Measurements from ENCODE around the gene SH2B3.

The SH2B3 gene

GRCh38 chr12:111428081-111428727 is 22.5 kb downstream of the SH2B3 start:
- DNase-seq (ENCODE audit: low read depth): no peak

- no peak for DNase-seq (ENCODE audit: low read depth)
These were observed 23.0 kb downstream of the SH2B3 start for GRCh38 chr12:111428728-111429175.

GRCh38 chr12:111429828-111430432 is 24.2 kb downstream of the SH2B3 start:
- peak; percentile 55 for DNase-seq (ENCODE audit: low read depth)

GRCh38 chr12:111430433-111431353 is 25.0 kb downstream of the SH2B3 start:
- peak; percentile 46 for DNase-seq (ENCODE audit: low read depth)

- no peak for DNase-seq (ENCODE audit: low read depth)
These were observed 26.0 kb downstream of the SH2B3 start for GRCh38 chr12:111431772-111432171.

GRCh38 chr12:111434049-111434448 is 28.3 kb downstream of the SH2B3 start:
- DNase-seq (ENCODE audit: low read depth): no peak

- DNase-seq (ENCODE audit: low read depth): peak; percentile 76
These were observed 29.1 kb downstream of the SH2B3 start for GRCh38 chr12:111434680-111435338.

- no peak for DNase-seq (ENCODE audit: low read depth)
These were observed 30.0 kb downstream of the SH2B3 start for GRCh38 chr12:111435661-111436201.

GRCh38 chr12:111436266-111436665 is 30.5 kb downstream of the SH2B3 start:
- no peak for DNase-seq (ENCODE audit: low read depth)

GRCh38 chr12:111436811-111437210 is 31.1 kb downstream of the SH2B3 start:
- no peak for DNase-seq (ENCODE audit: low read depth)

GRCh38 chr12:111437816-111438454 is 32.2 kb downstream of the SH2B3 start:
- no peak for DNase-seq (ENCODE audit: low read depth)

GRCh38 chr12:111438481-111438880 is 32.8 kb downstream of the SH2B3 start:
- peak; percentile 54 for DNase-seq (ENCODE audit: low read depth)

- DNase-seq (ENCODE audit: low read depth): no peak
These were observed 34.0 kb downstream of the SH2B3 start for GRCh38 chr12:111439657-111440151.

- DNase-seq (ENCODE audit: low read depth): no peak
These were observed 34.4 kb downstream of the SH2B3 start for GRCh38 chr12:111440152-111440551.

- no peak for DNase-seq (ENCODE audit: low read depth)
These were observed 34.9 kb downstream of the SH2B3 start for GRCh38 chr12:111440631-111441030.

- DNase-seq (ENCODE audit: low read depth): no peak
These were observed 35.6 kb downstream of the SH2B3 start for GRCh38 chr12:111441107-111441928.

- no peak for DNase-seq (ENCODE audit: low read depth)
These were observed 36.8 kb downstream of the SH2B3 start for GRCh38 chr12:111442301-111443045.

- no peak for DNase-seq (ENCODE audit: low read depth)
These were observed 37.4 kb downstream of the SH2B3 start for GRCh38 chr12:111443086-111443485.

- no peak for DNase-seq (ENCODE audit: low read depth)
These were observed 37.9 kb downstream of the SH2B3 start for GRCh38 chr12:111443586-111443985.
